Activated CD8-positive, alpha-beta memory T cell treated with anti-CD3 and anti-CD28 coated beads, Interleukin-2, amount 50 U/mL, for 24 hours (primary cell): Measurements from ENCODE around the gene UNCX.
"Not testable (repeated sequence)": the region's sequence is repeated elsewhere in the genome, so short reads cannot be mapped to it uniquely, and the experiment has no call there.

Experiments
- DNase-seq: peaks from one replicate; pipeline ENCODE4 v3.0.0-alpha.2; 2020; ENCODE audit errors: extremely low read depth

The UNCX gene

GRCh38 chr7:1232623-1233332 is at the start of gene UNCX:
UNCX (plus strand) TSS chr7:1232872; CDS start chr7:1233018, 146 bp downstream.
- DNase-seq = no peak

GRCh38 chr7:1187127-1187526 is 45.5 kb upstream of the UNCX start:
- no peak for DNase-seq

DNA sequence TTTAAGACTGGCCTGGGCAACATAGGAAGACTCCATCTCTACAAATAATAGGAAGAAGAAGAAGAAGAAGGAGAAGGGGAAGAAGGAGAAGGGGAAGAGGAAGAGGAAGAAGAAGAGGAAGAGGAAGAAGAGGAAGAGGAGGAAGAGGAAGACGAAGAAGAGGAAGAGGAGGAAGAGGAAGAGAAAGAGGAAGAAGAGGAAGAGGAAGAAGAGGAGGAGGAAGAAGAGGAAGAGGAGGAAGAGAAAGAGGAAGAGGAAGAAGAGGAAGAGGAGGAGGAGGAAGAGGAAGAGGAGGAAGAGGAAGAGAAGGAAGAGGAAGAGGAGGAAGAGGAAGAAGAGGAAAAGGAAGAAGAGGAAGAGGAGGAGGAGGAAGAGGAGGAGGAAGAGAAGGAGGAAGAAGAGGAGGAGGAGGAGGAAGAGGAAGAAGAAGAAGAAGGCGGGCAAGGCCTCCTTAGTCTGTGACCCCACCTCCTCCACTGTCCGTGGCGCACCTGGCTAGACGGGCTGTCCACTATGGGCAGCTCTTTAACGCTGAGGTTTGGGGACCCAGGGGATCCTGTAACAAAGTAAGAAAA is 43.9 kb upstream of the UNCX start:
- DNase-seq = no peak

DNA sequence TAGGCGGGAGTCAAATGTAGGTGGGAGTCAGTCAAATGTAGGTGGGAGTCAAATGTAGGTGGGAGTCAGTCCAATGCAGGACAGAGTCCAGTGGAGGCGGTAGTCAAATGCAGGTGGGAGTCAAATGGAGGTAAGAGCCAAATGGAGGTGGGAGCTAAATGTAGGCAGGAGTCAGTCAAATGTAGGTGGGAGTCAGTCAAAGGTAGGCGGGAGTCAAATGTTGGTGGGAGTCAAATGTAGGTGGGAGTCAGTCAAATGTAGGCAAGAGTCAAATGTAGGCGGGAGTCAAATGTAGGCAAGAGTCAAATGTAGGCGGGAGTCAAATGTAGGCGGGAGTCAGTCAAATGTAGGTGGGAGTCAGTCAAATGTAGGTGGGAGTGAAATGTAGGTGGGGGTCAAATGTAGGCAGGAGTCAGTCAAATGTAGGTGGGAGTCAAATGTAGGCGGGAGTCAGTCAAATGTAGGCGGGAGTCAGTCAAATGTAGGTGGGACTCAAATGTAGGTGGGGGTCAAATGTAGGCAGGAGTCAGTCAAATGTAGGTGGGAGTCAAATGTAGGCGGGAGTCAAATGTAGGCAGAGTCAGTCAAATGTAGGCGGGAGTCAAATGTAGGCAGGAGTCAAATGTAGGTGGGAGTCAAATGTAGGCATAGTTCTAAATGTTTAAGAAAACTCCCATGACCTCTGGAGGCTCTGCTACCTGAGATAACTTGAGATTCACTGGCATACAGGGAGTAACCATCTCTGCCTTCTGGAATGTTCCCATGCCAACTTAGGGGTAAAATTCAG is 42.5 kb upstream of the UNCX start:
- no peak for DNase-seq

- DNase-seq = no peak
These were observed 40.4 kb upstream of the UNCX start for GRCh38 chr7:1192171-1192676.

DNA sequence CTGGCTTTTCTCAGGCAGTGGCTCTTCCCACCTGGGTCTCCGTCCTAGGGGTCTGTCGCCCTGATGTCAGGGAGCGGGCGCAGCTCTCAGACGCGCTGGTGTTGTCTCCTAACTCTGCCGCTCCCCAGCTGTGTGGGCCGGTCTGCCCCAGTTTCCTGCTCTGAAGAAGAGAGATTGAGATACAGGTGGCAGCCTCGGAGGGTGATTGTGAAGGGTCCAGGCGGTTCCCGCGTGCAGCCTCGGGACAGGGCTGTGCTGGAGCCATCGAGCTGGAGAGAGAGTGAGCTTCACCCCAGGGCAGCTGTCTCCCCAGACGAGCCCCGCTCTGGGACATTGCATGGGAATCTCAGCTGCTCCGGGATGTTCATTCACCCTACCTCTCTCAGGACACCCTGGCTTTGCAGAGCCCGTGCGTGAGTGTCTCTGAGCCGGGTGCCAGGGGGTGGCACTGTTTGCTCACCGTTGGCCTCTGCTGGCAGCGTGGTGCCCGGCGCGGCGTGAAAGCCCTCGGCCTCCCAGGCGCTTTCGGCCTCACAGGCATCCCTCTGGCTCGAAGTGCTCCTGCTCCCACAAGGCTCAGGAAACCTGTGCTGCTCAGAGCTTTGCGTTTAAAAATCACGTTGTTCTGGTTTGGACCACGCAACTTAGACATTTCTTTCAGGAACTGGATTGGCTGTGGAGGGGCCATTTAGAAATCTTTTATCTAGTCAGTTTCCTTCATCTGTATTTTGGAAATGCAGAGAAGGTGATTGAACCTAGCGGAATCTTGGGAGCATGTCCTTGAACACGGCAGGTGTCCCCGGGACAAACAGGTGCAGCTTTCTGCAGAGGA is 38.9 kb upstream of the UNCX start:
- no peak for DNase-seq

GRCh38 chr7:1196441-1196840 is 36.2 kb upstream of the UNCX start:
- not testable (repeated sequence) for DNase-seq

- DNase-seq = no peak
These were observed 35.7 kb upstream of the UNCX start for GRCh38 chr7:1196950-1197349.

DNA sequence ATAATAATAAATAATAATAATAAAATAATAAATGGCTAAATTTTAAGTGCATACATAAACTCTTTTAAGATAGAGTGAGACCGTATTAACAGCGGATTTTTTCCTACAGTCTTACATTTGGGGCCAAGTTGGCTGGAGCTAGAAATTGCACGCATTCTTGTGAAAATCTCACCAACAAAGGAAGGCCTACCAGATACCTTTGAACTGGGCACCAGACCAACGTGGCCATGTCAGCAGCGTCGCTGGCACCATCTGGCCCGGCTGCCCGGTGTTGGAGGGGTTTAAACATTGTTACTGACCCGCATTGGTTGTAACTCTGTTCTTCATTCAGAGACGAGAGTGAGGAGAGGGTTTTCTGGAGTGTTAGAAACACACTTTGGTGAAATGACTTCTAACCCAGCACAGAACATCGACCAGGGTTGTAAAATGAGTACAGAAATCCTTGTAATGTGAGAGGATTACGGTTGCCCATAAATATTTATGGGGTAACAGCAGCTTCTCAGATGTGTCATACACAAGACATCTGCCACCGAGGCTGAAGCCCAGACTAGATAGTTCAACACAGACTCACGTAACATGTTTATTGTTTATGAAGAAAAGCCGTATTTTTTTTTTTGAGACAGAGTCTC is 34.6 kb upstream of the UNCX start:
- DNase-seq = no peak

DNA sequence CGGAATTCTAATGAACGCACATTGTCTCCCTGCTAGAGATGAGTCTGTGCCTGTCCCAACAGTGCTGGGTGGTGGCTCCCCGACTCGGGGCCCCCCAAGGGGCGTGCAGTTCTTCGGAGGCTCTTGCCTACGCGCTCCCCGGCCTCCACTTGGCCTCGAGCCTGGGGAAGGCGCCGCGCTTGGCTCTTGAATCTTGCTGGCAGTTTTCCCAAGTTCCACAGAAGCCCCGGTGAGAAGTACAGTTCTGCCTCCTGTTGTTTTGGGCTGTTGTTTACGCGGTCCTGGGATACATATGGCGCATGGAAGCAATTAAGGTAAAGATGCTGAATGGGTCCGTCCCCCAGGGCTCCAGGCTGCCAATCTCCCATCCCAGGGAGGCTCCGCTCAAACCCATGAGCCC is 32.6 kb upstream of the UNCX start:
- DNase-seq = no peak

DNA sequence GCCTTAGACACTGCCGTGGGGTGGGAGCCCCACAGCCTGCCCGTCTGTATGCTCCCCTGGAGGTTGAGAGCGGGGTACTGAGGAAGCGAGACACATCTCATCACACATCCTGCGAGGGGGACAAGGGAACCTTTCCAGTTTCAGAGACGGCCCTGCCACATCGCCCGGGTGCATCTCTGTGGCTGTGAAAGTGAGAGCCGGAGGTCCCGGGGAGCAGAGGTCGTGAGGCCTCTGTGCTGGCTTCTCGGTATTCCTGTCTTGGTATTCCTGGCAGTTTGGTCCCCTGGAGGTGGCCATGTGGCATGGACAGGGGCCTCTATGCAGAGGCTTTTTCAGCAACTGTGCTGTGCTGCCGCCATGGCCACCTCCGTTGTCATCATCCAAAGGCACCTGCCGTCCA is 30.8 kb upstream of the UNCX start:
- no peak for DNase-seq

DNA sequence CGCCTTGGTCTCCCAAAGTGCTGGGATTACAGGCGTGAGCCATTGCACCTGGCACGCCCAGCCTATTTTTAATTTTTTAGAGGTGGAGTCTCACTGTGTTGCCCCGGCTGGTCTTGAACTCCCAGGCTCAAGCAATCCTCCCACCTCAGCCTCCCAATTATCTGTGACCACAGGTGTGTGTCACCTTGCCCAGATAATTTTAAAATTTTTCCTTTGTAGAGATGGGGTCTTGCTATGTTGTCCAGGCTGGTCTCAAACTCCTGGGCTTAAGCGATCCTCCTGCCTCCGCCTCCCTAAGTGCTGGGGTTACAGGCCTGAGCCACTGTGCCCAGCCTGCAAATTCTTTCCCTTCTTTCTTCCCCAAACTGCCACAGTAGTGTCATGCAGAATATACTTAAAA is 29.8 kb upstream of the UNCX start:
- not testable (repeated sequence) for DNase-seq

DNA sequence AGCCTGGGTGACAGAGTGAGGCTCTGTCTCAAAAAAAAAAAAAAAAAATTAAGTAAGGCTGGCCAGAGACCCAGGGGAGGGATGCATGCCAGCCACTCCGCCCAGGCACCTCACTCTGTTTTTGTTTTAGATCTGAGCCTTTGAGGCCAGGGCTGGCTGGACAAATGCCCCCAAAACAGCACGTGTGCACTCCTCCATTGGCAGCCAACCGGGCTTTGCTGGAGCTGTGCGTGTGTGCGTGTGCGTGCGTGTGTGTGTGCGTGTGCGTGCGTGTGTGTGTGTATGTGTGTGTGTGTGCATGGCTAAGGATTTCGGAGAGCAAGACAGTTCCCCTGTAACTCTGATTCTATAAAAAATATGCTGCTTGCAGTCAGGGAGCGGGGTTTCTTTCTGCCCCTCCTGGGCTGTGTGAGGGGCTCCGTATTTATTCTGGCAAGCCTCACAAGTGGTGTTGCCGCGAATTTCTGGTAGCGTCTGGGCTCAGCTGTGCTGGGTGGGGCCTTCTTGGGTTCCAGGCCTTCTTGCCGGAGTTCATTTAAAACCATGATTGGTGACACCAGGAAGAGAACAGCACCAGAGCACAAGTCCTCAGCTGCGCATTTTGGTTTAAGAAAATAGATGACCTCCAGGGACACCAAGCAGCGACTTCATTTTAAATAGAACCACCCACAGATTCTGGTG is 28.1 kb upstream of the UNCX start:
- no peak for DNase-seq

DNA sequence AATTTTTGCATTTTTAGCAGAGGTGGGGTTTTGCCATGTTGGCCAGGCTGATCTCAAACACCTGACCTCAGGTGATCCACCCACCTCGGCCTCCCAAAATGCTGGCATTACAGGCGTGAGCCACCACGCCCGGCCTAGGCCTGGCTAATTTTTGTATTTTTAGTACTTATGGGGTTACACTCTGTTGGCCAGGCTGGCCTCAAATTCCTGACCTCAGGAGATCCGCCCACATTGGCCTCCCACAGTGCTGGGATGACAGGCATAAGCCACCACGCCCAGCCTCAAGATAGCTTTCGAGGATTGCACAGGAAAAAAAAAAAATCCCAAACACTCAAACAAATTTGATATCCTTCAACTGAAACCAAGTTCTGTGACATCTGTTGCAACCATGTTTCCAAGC is 26.9 kb upstream of the UNCX start:
- DNase-seq = not testable (repeated sequence)

DNA sequence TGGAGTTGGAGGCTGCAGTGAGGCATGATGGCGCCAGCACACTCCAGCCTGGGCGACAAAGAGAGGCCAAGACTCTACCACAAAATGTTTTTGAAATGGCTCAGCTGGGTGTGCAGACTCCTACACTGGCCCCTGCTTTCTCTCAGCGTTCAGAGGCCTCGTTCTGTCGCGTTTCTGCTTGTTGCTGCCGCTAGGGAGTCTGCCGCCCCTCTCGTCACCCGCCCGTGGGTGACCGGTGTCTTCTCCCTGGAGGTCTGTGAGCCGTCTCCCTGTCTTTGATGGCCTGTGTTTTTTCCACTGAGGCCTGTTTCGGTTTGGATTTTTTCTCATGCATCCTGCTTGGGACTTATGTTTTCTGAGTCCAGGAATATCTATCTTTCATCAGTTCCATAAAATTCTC is 23.6 kb upstream of the UNCX start:
- DNase-seq = no peak

DNA sequence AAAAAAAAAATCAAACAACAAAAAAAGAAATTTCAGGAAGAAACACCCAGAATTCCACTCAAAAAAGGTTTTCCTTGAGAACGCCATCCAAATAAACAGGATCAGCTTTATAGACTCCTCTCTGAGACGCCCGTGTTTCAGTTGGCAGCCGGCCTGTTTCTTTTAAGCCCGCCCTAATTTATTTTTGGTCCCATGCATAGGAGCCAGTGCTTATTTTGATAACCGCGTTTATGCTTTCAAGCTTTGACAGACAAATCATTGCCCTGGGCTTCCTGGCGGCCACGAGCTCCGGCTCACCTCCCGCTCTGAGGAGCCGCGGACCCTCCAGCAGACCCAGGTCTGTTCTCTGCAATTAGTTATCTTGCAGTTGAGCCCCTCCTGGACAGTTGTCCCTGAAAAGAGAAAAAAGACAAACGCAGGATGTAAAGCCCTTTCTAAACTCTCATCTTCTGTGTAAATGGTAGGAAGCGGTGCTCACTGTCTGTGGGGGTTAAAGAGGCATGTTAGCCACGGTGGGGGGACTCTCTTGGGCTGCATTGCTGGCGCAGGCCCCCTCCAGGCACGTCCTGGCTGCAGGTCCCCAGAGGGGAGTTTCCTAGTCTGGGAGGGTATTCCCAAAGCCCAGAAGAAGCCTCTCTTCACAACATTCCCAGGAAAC is 22.2 kb upstream of the UNCX start:
- DNase-seq = no peak

DNA sequence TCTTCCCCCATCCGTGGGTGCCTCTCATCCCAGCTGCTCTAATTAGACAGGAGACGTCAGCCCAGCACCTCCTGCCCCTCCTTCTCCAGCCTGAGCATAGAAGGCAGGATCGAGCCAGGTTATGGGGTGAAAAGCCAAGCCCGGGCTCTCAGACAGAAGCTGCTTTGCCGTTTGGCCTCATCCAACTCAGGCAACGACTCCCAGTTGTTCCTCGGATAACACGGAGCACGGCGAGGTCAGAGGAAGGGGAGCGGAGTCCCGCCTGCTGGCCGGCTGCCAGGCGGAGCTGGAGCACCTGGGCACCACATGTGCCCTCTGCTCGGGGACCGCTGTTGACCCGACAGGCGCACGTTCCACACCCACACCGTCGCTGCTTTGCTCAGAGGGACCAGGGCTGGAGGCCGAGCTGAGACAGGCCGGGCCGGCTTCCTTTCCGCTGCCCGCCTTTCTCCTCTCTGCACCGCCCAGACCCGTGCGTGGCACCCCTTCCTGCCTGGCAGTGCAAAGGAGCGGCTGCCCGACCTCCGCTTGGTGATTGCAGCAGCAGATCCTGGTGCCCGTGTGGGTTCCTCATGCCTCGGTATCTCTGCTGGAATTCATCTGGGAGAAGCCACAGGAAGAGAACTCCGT is 21.6 kb upstream of the UNCX start:
- DNase-seq = no peak

GRCh38 chr7:1211611-1212010 is 21.1 kb upstream of the UNCX start:
- DNase-seq = no peak

- DNase-seq = not testable (repeated sequence)
These were observed 20.6 kb upstream of the UNCX start for GRCh38 chr7:1212025-1212424.

GRCh38 chr7:1214516-1214915 is 18.2 kb upstream of the UNCX start:
- no peak for DNase-seq
